ENCODE results near the gene CRYBB1. TPM values are rescaled to one million over a fixed set of nuclear protein-coding genes. Genes with fewer than 3 reads are reported as not detected.

The CRYBB1 gene
- polyA plus RNA-seq, 1 of the 3 experiments (the other 2 are of a cell fraction): 0.05 TPM

DNA sequence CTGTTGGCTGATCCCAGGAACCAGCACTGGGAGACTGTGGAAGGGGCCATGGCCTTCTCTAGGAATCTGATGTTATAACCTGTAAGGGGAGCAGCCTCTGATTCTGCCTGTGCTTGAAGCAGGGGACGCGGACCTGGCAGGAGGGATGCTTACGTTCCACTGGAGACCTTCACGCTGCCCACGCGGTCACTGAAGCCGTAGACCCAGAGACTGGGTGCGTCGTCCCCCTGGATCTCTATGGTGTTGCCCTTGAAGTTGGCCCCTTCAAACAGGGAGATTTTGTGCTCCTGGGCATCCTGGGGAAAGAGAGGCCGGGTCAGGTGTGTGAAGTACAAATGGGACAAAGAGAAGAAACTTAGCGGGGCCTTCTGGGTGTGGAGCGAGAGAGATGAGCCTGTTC is 16.1 kb downstream of the CRYBB1 start:
- H3K27ac ChIP-seq (ENCODE audit: low read depth in 2 of 2, low read length in 1 of 2): no peak overlapping the region
- DNase-seq: no peak
- H3K4me1 ChIP-seq (ENCODE audit: control insufficient read depth in 1 of 2, insufficient read depth in 2 of 2, low read depth in 1 of 2, low read length in 1 of 2): peaks cover 0 to 5% of the 10 kb centered on the region in 2 experiments; a peak in 1 of 4 replicates
- no peak overlapping the region for H3K9ac ChIP-seq
- H3K4me2 ChIP-seq: no peak overlapping the region
- ChIA-PET CTCF (interaction anchor here (1.2 kb wide), 1 partner anchor 15 kb away, joined by 3 read pairs; no protein-coding TSS in a partner anchor), POLR2A (no interaction called here)
- no peaks in the 10 kb centered on the region for H3K9me2 ChIP-seq
- H2AFZ ChIP-seq (ENCODE audit: low read depth): no peak overlapping the region
- peaks cover 4% of the 10 kb centered on the region for H3F3A ChIP-seq (replicated peaks; ENCODE audit: insufficient read depth)
- no peaks in the 10 kb centered on the region for H3K79me2 ChIP-seq (ENCODE audit: insufficient read depth)
- 92% methylated on average over 11 of the region's 12 CpGs for WGBS (ENCODE audit: low lambda C conversion rate)
- no peaks in the 10 kb centered on the region for H3K36me3 ChIP-seq (replicated peaks in 1 of 2; ENCODE audit: control insufficient read depth in 1 of 2, insufficient read depth in 2 of 2, low read length in 1 of 2)
- no peaks in the 10 kb centered on the region for H3K9me3 ChIP-seq
- TF ChIP-seq FOSL2 (IDR thresholded peaks at IDR 0.05; ENCODE audit: borderline replicate concordance, low read depth) (no peak), NRF1 (IDR thresholded peaks at IDR 0.05; ENCODE audit: low read depth, low read length) (no peak), RAD21 (IDR thresholded peaks at IDR 0.05; ENCODE audit: low read length) (no peak), RXRA (IDR thresholded peaks at IDR 0.05; ENCODE audit: borderline replicate concordance, low read depth) (no peak), SIN3A (IDR thresholded peaks at IDR 0.05; ENCODE audit: borderline replicate concordance, low read depth, low read length) (no peak), POLR2AphosphoS5 (IDR thresholded peaks at IDR 0.05; ENCODE audit: low read depth, low read length) (no peak), TCF12 (IDR thresholded peaks at IDR 0.05) (no peak), RCOR1 (IDR thresholded peaks at IDR 0.05; ENCODE audit: low read length) (no peak), MEF2A (IDR thresholded peaks at IDR 0.05; ENCODE audit: borderline replicate concordance, low read depth) (no peak), NFIC (IDR thresholded peaks at IDR 0.05; ENCODE audit: borderline replicate concordance) (no peak), FOXJ3 (CRISPR knock-in tag; IDR thresholded peaks at IDR 0.05) (no peak), JUND (IDR thresholded peaks at IDR 0.05) (no peak), EP300 (IDR thresholded peaks at IDR 0.05; ENCODE audit: borderline replicate concordance in 1 of 2, low read depth in 1 of 2, low read length in 1 of 2) (no peak), FOXM1 (IDR thresholded peaks at IDR 0.05; ENCODE audit: low read depth) (no peak), ELF1 (IDR thresholded peaks at IDR 0.05) (no peak)
- TF ChIP-seq, protein P1, sequence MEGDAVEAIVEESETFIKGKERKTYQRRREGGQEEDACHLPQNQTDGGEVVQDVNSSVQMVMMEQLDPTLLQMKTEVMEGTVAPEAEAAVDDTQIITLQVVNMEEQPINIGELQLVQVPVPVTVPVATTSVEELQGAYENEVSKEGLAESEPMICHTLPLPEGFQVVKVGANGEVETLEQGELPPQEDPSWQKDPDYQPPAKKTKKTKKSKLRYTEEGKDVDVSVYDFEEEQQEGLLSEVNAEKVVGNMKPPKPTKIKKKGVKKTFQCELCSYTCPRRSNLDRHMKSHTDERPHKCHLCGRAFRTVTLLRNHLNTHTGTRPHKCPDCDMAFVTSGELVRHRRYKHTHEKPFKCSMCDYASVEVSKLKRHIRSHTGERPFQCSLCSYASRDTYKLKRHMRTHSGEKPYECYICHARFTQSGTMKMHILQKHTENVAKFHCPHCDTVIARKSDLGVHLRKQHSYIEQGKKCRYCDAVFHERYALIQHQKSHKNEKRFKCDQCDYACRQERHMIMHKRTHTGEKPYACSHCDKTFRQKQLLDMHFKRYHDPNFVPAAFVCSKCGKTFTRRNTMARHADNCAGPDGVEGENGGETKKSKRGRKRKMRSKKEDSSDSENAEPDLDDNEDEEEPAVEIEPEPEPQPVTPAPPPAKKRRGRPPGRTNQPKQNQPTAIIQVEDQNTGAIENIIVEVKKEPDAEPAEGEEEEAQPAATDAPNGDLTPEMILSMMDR (IDR thresholded peaks at IDR 0.05): no peak
- TF ChIP-seq, protein P2, sequence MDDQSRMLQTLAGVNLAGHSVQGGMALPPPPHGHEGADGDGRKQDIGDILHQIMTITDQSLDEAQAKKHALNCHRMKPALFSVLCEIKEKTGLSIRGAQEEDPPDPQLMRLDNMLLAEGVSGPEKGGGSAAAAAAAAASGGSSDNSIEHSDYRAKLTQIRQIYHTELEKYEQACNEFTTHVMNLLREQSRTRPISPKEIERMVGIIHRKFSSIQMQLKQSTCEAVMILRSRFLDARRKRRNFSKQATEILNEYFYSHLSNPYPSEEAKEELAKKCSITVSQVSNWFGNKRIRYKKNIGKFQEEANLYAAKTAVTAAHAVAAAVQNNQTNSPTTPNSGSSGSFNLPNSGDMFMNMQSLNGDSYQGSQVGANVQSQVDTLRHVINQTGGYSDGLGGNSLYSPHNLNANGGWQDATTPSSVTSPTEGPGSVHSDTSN (IDR thresholded peaks at IDR 0.05): no peak
- TF ChIP-seq, protein P3, sequence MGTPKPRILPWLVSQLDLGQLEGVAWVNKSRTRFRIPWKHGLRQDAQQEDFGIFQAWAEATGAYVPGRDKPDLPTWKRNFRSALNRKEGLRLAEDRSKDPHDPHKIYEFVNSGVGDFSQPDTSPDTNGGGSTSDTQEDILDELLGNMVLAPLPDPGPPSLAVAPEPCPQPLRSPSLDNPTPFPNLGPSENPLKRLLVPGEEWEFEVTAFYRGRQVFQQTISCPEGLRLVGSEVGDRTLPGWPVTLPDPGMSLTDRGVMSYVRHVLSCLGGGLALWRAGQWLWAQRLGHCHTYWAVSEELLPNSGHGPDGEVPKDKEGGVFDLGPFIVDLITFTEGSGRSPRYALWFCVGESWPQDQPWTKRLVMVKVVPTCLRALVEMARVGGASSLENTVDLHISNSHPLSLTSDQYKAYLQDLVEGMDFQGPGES (IDR thresholded peaks at IDR 0.05; ENCODE audit: low read depth, low read length): no peak
- TF ChIP-seq, protein P4, sequence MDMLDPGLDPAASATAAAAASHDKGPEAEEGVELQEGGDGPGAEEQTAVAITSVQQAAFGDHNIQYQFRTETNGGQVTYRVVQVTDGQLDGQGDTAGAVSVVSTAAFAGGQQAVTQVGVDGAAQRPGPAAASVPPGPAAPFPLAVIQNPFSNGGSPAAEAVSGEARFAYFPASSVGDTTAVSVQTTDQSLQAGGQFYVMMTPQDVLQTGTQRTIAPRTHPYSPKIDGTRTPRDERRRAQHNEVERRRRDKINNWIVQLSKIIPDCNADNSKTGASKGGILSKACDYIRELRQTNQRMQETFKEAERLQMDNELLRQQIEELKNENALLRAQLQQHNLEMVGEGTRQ (IDR thresholded peaks at IDR 0.05; ENCODE audit: borderline replicate concordance, low read depth, low read length): no peak
- H3K27me3 ChIP-seq (ENCODE audit: insufficient read depth): no peaks in the 10 kb centered on the region
- no peaks in the 10 kb centered on the region for H4K20me1 ChIP-seq (ENCODE audit: insufficient read depth)
- H3K4me3 ChIP-seq (ENCODE audit: low read depth in 2 of 2, low read length in 1 of 2): no peak overlapping the region
